GM20000 (cell line): Measurements from ENCODE around the gene ANTXR1.

ENCODE experiments used
- DNase-seq: peaks from one replicate; pipeline ENCODE4 v3.0.0; 2012; ENCODE audit warnings: low spot score
- CTCF ChIP-seq: IDR thresholded peaks from 2 replicates; pipeline ENCODE4 v1.5.1; 2012; ENCODE audit warnings: mild to moderate bottlenecking, control low read depth; ENCODE audit errors: extremely low read depth, missing control alignments

ANTXR1 gene

GRCh38 chr2:69013840-69014821 lies 1.2 kb downstream of the ANTXR1 start:
- DNase-seq = no peak
- no peak for TF ChIP-seq CTCF

GRCh38 chr2:69017080-69017479 lies 4.1 kb downstream of the ANTXR1 start:
- no peak for DNase-seq
- TF ChIP-seq CTCF = no peak

- no peak for DNase-seq
- TF ChIP-seq CTCF = no peak
These were observed 4.9 kb downstream of the ANTXR1 start for GRCh38 chr2:69017835-69018234.

GRCh38 chr2:69018678-69019095 lies 5.7 kb downstream of the ANTXR1 start:
- no peak for DNase-seq
- TF ChIP-seq CTCF = no peak

- DNase-seq = no peak
- TF ChIP-seq CTCF = no peak
These were observed 7.8 kb downstream of the ANTXR1 start for GRCh38 chr2:69020496-69021426.

GRCh38 chr2:69021727-69022126 lies 8.7 kb downstream of the ANTXR1 start:
- TF ChIP-seq CTCF = no peak
- no peak for DNase-seq
